GM10266 (cell line): ENCODE results near the gene MAEL.
"Not testable (repeated sequence)": the region's sequence is repeated elsewhere in the genome, so short reads cannot be mapped to it uniquely, and the experiment has no call there.

Experiments used
- DNase-seq: peaks from one replicate; pipeline ENCODE4 v3.0.0; 2012; ENCODE audit errors: extremely low spot score
- CTCF ChIP-seq: IDR thresholded peaks from 2 replicates; pipeline ENCODE4 v1.5.1; 2012; ENCODE audit warnings: mild to moderate bottlenecking, low read depth; ENCODE audit not compliant: control insufficient read depth, insufficient read depth; ENCODE audit errors: missing control alignments

Gene MAEL

DNA sequence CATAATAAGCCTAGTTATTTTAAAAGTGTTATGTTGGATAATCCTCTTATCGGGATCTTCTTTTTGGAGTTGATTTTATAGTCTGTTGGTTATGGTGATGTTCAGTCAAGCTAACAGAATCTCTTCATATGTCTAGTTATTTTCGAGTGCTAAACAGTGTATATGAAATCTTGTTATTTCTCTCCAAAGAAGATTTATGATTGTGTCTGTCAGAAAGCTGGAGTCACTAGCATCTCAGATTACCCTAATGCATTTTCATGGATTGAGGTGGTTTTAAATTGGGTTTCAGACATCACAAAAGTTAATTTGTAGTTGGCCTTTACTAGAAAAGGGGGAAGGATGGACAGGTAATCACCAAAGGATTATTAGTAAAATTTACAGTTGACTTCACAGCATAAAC, 13.3 kb downstream of the MAEL start:
- no peak for TF ChIP-seq CTCF
- no peak for DNase-seq

DNA sequence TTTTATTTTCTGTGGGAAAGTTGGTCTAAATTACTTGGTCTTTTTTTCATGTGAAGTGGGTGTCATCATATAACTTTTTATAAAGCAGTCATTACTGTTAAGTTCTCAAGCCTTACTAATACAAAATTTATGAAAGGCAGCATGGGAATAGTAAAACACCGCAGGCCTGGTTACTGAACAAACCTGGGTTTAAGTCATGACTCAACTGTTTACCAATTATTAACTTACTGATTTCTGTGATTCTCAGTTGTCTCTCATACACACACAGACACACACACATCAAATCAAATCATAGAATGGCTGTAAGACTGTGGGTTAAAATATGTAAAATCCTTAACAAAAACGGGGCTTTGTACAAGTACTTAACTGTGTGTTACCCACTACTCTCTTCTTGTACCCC, 14.6 kb downstream of the MAEL start:
- TF ChIP-seq CTCF: no peak

GRCh38 chr1:167011560-167012191, 22.6 kb downstream of the MAEL start:
- no peak for DNase-seq
- TF ChIP-seq CTCF: no peak

More for the DNA sequence above, 14.6 kb downstream of the MAEL start:
- no peak for DNase-seq

DNA sequence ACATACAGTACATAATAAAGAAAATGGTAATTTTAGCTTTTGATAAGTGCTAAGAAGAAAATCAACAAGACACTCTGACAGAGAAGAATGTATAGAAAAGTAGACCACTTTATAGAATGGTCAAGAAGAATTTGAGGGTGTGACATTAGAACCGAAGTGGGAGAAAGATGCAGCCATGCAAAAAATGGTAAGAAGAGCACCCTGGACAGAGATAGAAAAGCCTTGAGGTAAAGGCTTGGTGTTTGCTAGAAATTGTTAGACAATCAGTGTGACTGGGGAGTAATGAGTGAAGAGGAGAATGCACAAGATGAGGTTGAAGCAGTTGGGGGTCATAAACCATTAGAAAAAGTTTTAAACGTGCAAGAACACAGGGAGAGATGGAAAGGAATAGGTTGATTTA, 23.5 kb downstream of the MAEL start:
- TF ChIP-seq CTCF: no peak
- no peak for DNase-seq

- TF ChIP-seq CTCF: no peak
- DNase-seq: no peak
Observed at GRCh38 chr1:167013108-167013929, 24.2 kb downstream of the MAEL start.

DNA sequence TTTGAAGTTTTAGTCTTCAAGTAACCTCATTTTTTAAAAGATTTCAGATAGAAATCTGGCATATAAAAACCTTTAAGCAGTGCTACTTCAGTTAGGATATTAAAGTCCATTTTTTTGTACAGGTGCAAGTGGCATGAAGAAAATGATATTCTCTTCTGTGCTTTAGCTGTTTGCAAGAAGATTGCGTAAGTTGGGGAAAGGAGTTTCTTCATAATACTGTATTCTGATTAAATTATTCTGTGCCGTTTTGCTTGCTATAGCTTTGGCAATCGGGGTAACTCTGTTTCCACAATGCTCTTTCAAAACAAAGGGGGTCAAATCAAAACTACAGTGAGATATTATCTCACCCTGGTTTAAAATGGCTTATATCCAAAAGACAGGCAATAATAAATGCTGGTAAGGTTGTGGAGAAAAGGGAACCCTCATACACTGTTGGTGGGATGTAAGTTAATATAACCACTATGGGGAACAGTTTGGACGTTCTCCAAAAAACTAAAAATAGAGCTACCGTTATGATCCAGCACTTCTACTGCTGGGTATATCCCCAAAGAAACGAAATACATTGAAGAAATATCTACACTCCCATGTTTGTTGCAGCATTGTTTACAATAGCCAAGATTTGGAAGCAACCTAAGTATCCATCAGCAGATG, 27.1 kb downstream of the MAEL start:
- TF ChIP-seq CTCF: no peak

DNA sequence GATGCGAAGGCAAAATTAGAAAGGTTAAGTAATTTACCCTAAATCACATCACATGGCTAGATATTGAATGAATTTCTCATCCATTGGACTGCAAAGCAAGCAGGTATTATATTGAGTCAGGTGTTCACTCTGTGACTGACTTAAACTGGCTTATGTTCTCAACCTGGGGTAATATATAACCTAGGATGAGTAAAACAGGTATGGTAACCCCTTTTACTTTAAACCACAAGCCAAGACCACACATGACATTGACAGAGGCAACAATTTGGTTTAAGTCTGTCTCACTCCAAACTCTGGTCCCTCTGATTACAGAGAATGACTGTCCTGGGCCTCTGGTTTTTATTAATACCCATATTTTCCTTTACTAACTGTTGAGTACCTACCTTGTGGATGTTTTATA, 33.3 kb downstream of the MAEL start:
- DNase-seq: no peak
- no peak for TF ChIP-seq CTCF

More for the DNA sequence above, 27.1 kb downstream of the MAEL start:
- DNase-seq: no peak

DNA sequence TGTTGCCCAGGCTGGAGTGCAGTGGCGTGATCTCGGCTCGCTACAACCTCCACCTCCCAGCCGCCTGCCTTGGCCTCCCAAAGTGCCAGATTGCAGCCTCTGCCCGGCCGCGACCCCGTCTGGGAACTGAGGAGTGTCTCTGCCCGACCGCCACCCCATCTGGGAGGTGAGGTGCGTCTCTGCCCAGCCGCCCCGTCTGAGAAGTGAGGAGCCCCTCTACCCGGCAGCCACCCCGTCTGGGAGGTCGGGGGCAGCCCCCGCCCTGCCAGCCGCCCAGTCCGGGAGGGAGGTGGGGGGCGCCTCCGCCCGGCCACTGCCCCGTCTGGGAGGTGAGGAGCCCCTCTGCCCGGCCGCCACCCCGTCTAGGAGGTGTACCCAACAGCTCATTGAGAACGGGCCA, 40.5 kb downstream of the MAEL start:
- DNase-seq: not testable (repeated sequence)
